ENCODE results near the gene ARID1B.

DNA sequence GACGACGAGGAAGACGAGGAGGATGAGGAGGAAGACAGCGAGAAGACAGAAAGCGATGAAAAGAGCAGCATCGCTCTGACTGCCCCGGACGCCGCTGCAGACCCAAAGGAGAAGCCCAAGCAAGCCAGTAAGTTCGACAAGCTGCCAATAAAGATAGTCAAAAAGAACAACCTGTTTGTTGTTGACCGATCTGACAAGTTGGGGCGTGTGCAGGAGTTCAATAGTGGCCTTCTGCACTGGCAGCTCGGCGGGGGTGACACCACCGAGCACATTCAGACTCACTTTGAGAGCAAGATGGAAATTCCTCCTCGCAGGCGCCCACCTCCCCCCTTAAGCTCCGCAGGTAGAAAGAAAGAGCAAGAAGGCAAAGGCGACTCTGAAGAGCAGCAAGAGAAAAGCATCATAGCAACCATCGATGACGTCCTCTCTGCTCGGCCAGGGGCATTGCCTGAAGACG is 429.2 kb downstream of the ARID1B start:
- TF ChIP-seq, protein P1, sequence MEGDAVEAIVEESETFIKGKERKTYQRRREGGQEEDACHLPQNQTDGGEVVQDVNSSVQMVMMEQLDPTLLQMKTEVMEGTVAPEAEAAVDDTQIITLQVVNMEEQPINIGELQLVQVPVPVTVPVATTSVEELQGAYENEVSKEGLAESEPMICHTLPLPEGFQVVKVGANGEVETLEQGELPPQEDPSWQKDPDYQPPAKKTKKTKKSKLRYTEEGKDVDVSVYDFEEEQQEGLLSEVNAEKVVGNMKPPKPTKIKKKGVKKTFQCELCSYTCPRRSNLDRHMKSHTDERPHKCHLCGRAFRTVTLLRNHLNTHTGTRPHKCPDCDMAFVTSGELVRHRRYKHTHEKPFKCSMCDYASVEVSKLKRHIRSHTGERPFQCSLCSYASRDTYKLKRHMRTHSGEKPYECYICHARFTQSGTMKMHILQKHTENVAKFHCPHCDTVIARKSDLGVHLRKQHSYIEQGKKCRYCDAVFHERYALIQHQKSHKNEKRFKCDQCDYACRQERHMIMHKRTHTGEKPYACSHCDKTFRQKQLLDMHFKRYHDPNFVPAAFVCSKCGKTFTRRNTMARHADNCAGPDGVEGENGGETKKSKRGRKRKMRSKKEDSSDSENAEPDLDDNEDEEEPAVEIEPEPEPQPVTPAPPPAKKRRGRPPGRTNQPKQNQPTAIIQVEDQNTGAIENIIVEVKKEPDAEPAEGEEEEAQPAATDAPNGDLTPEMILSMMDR (IDR thresholded peaks at IDR 0.05) = no peak
- TF ChIP-seq POLR2A (IDR thresholded peaks at IDR 0.05) = no peak
